ENCODE results near the gene DRAM2. TPM values are rescaled to one million over a fixed set of nuclear protein-coding genes. Genes with fewer than 3 reads are reported as not detected.
A peak's percentile ranks its signal among the peaks of the same experiment; 100 is the strongest.

Gene DRAM2
- total RNA-seq, 6 experiments from 2014 or later, result 16.7 to 37.2 (median 22.9) TPM

GRCh38 chr1:111141245-111142220, 1.6 kb upstream of the DRAM2 start:
- ATAC-seq, result peak in 2 of 4 donors; percentile 16 to 29
- Histone ChIP-seq H3K36me3 (no peaks in the 10 kb centered on the region), H3K9me3 (no peaks in the 10 kb centered on the region), H3K4me1 (peaks cover 0 to 42% (median 17%) of the 10 kb centered on the region in 4 donors), H3K4me3 (peak overlapping the region; percentile 80 to 94 (median 91)), H3K27ac (peak overlapping the region; percentile 83 to 90 (median 88)), H3K27me3 (no peaks in the 10 kb centered on the region)
- DNase-seq, result no peak
- no peak for TF ChIP-seq POLR2A (IDR thresholded peaks at IDR 0.05)
- intact Hi-C loops (cut with DNase I), result no loop called here
- 7% methylated on average over 4 of the region's 5 CpGs for WGBS (ENCODE audit: insufficient coverage, low coverage, low lambda C conversion rate, missing lambda C conversion rate)

- TF ChIP-seq CTCF (IDR thresholded peaks at IDR 0.05), result no peak
- TF ChIP-seq POLR2A (IDR thresholded peaks at IDR 0.05), result no peak
- intact Hi-C loops (cut with DNase I), result no loop called here
- H3K27ac ChIP-seq, result peak overlapping the region; percentile 83 to 90 (median 88)
Observed at GRCh38 chr1:111140680-111140967, 731 bp upstream of the DRAM2 start.

GRCh38 chr1:111139324-111139955, 453 bp downstream of the DRAM2 start:
- peaks cover 0 to 14% (median under 1%) of the 10 kb centered on the region in 4 donors for H3K36me3 ChIP-seq
- H3K4me1 ChIP-seq, result peaks cover 0 to 29% (median 14%) of the 10 kb centered on the region in 4 donors
- TF ChIP-seq CTCF (IDR thresholded peaks at IDR 0.05), result no peak
- TF ChIP-seq POLR2A (IDR thresholded peaks at IDR 0.05), result no peak
- whole genome bisulfite sequencing (ENCODE audit: insufficient coverage, low coverage, low lambda C conversion rate, missing lambda C conversion rate), result 1% methylated on average over 21 of the region's 33 CpGs
- H3K4me3 ChIP-seq, result peak overlapping the region; percentile 80 to 94 (median 91)
- no peaks in the 10 kb centered on the region for H3K9me3 ChIP-seq
- H3K27me3 ChIP-seq, result no peaks in the 10 kb centered on the region
- DNase-seq, result peak in 2 of 3 donors; percentile 30 to 63
- H3K27ac ChIP-seq, result peak overlapping the region; percentile 83 to 90 (median 88)
- intact Hi-C loops (cut with DNase I), result no loop called here
- peak; percentile 29 to 40 (median 34) for ATAC-seq

More at GRCh38 chr1:111140680-111140967, 731 bp upstream of the DRAM2 start:
- ATAC-seq, result peak; percentile 71 to 84 (median 74)
- Histone ChIP-seq H3K4me1 (peaks cover 0 to 36% (median 16%) of the 10 kb centered on the region in 4 donors), H3K27me3 (no peaks in the 10 kb centered on the region), H3K4me3 (peak overlapping the region; percentile 80 to 94 (median 91)), H3K36me3 (peaks cover 0 to 8% (median under 1%) of the 10 kb centered on the region in 4 donors), H3K9me3 (no peaks in the 10 kb centered on the region)
- WGBS (ENCODE audit: insufficient coverage, low coverage, low lambda C conversion rate, missing lambda C conversion rate), result 0% methylated on average over 4 of the region's 9 CpGs
- peak in 2 of 3 donors; percentile 78 to 82 for DNase-seq

DNA sequence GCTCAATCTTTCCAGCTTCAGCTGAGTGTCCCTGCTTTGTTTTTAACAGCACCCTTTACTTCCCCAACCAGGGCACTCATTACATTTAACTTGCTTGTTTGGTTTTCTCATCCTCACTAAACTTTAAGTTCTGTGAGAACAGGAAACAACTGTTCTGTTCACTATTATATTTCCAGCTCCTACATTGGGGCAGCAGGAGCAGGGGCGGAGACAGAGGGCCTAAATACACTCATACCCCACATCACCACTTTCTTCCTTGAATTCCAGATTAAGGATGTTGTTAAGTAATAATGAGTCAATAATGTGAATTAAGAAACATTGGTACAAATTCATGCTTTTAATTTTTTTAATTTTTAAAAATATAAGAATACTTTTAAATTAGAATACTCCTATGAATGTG, 6.0 kb downstream of the DRAM2 start:
- DNase-seq (no peak), ATAC-seq (peak in 1 of 4 donors; percentile 55)
- 77% methylated on average over 1 of the region's 1 CpG for WGBS (ENCODE audit: insufficient coverage, low coverage, low lambda C conversion rate, missing lambda C conversion rate)
- Histone ChIP-seq H3K27me3 (no peaks in the 10 kb centered on the region), H3K36me3 (peaks cover 0 to 22% (median 3%) of the 10 kb centered on the region in 4 donors), H3K9me3 (no peaks in the 10 kb centered on the region), H3K4me1 (peaks cover 0 to 1% (median 0%) of the 10 kb centered on the region in 4 donors), H3K27ac (no peak overlapping the region), H3K4me3 (no peak overlapping the region)
- no peak for TF ChIP-seq CTCF (IDR thresholded peaks at IDR 0.05)
- TF ChIP-seq POLR2A (IDR thresholded peaks at IDR 0.05), result no peak
- intact Hi-C loops (cut with DNase I), result no loop called here

Measured in right lobe of liver (tissue), 6 donors.